Parathyroid adenoma (tissue), 2 donors: ENCODE results near the gene NRTN.

Experiments used
- H2AFZ ChIP-seq: fragments of 300-600 bp; sonication (generic); one replicate; pipeline ENCODE4 v1.7.0; 2017; ENCODE audit warnings: antibody characterized with exemption, mild to moderate bottlenecking
- H3K27ac ChIP-seq: fragments of 300-600 bp; sonication (generic); one replicate; pipeline ENCODE4 v1.7.0; 2017
- H3K27me3 ChIP-seq: fragments of 300-600 bp; sonication (generic); one replicate; pipeline ENCODE4 v1.7.0; 2017; ENCODE audit warnings: low read length; ENCODE audit not compliant: control insufficient read depth, insufficient read depth
- H3K36me3 ChIP-seq: fragments of 300-600 bp; sonication (generic); one replicate; pipeline ENCODE4 v1.7.0; 2017; ENCODE audit warnings: low read length; ENCODE audit not compliant: control insufficient read depth, insufficient read depth
- H3K4me1 ChIP-seq: fragments of 300-600 bp; sonication (generic); one replicate; pipeline ENCODE4 v1.7.0; 2017; ENCODE audit warnings: control low read depth
- H3K4me2 ChIP-seq: fragments of 300-600 bp; sonication (generic); one replicate; pipeline ENCODE4 v1.7.0; 2017; ENCODE audit warnings: low read length
- H3K4me3 ChIP-seq: fragments of 300-600 bp; sonication (generic); one replicate; pipeline ENCODE4 v1.7.0; 2017; ENCODE audit warnings: low read depth, low read length
- H3K79me2 ChIP-seq: fragments of 300-600 bp; sonication (generic); one replicate; pipeline ENCODE4 v1.7.0; 2017; ENCODE audit warnings: control low read depth
- H3K9ac ChIP-seq: fragments of 300-600 bp; sonication (generic); one replicate; pipeline ENCODE4 v1.7.0; 2017; ENCODE audit warnings: mild to moderate bottlenecking
- H3K9me3 ChIP-seq: fragments of 300-600 bp; sonication (generic); one replicate; pipeline ENCODE4 v1.7.0; 2017; ENCODE audit warnings: low read length; ENCODE audit not compliant: control insufficient read depth
- CTCF ChIP-seq: fragments of 300-600 bp; sonication (generic); IDR thresholded peaks from one replicate; pipeline ENCODE4 v1.7.0; 2017; ENCODE audit warnings: antibody characterized with exemption, mild to moderate bottlenecking
- donor health status: primary hyperparathyroidism.

Gene NRTN

GRCh38 chr19:5795382-5795919, 9.4 kb upstream of the NRTN start:
- Histone ChIP-seq H3K27ac (no peak overlapping the region), H3K4me1 (no peaks in the 10 kb centered on the region), H2AFZ (no peak overlapping the region), H3K9ac (no peak overlapping the region), H3K4me3 (no peak overlapping the region), H3K4me2 (no peak overlapping the region), H3K9me3 (no peaks in the 10 kb centered on the region), H3K27me3 (no peaks in the 10 kb centered on the region), H3K36me3 (no peaks in the 10 kb centered on the region), H3K79me2 (no peaks in the 10 kb centered on the region)
- no peak for TF ChIP-seq CTCF

GRCh38 chr19:5798244-5798643, 6.6 kb upstream of the NRTN start:
- Histone ChIP-seq H3K27me3 (no peaks in the 10 kb centered on the region), H3K9ac (no peak overlapping the region), H3K79me2 (no peaks in the 10 kb centered on the region), H2AFZ (no peak overlapping the region), H3K9me3 (no peaks in the 10 kb centered on the region), H3K4me2 (no peak overlapping the region), H3K27ac (no peak overlapping the region), H3K4me3 (no peak overlapping the region), H3K4me1 (no peaks in the 10 kb centered on the region), H3K36me3 (no peaks in the 10 kb centered on the region)
- no peak for TF ChIP-seq CTCF

GRCh38 chr19:5799247-5800241, 5.3 kb upstream of the NRTN start:
- H3K36me3 ChIP-seq = no peaks in the 10 kb centered on the region
- H2AFZ ChIP-seq = no peak overlapping the region
- TF ChIP-seq CTCF = no peak
- no peak overlapping the region for H3K4me3 ChIP-seq
- no peak overlapping the region for H3K9ac ChIP-seq
- H3K9me3 ChIP-seq = no peaks in the 10 kb centered on the region
- peaks cover 2% of the 10 kb centered on the region for H3K4me1 ChIP-seq
- no peaks in the 10 kb centered on the region for H3K27me3 ChIP-seq
- no peak overlapping the region for H3K27ac ChIP-seq
- no peak overlapping the region for H3K4me2 ChIP-seq
- H3K79me2 ChIP-seq = no peaks in the 10 kb centered on the region

- Histone ChIP-seq H3K4me3 (no peak overlapping the region), H2AFZ (no peak overlapping the region), H3K36me3 (no peaks in the 10 kb centered on the region), H3K9ac (no peak overlapping the region), H3K27ac (no peak overlapping the region), H3K27me3 (no peaks in the 10 kb centered on the region), H3K79me2 (no peaks in the 10 kb centered on the region), H3K9me3 (no peaks in the 10 kb centered on the region), H3K4me1 (peaks cover 2% of the 10 kb centered on the region), H3K4me2 (no peak overlapping the region)
- TF ChIP-seq CTCF = no peak
Observed at GRCh38 chr19:5800361-5801270, 4.3 kb upstream of the NRTN start.
